GM23248 (cell line): ENCODE results near the gene RNF213. TPM values are rescaled to one million over a fixed set of nuclear protein-coding genes. Genes with fewer than 3 reads are reported as not detected.

Experiments
- DNase-seq: peaks from one replicate; pipeline ENCODE4 v3.0.0-alpha.2; 2015
- H2AFZ ChIP-seq: fragments of 200-600 bp; sonication (generic); 2 replicates; pipeline ENCODE4 v1.6.1; 2016; ENCODE audit warnings: antibody characterized with exemption
- H3F3A ChIP-seq: fragments of 200-600 bp; sonication (generic); 2 replicates; pipeline ENCODE4 v1.6.1; 2016; ENCODE audit warnings: mild to moderate bottlenecking, antibody characterized with exemption, mixed run types; ENCODE audit not compliant: insufficient read depth
- H3K27ac ChIP-seq: fragments of 200-600 bp; sonication (generic); 2 replicates; pipeline ENCODE4 v1.5.1; 2016; ENCODE audit warnings: mild to moderate bottlenecking
- H3K27me3 ChIP-seq: fragments of 200-600 bp; sonication (generic); replicated peaks from 2 replicates; pipeline ENCODE4 v1.6.1; 2016; ENCODE audit warnings: mild to moderate bottlenecking; ENCODE audit not compliant: insufficient read depth
- H3K36me3 ChIP-seq: fragments of 200-600 bp; sonication (generic); 2 replicates; pipeline ENCODE4 v1.6.1; 2016; ENCODE audit warnings: low read depth, mild to moderate bottlenecking
- H3K4me1 ChIP-seq: fragments of 200-600 bp; sonication (generic); 2 replicates; pipeline ENCODE4 v1.6.1; 2016; ENCODE audit warnings: mild to moderate bottlenecking; ENCODE audit not compliant: insufficient read depth
- H3K4me2 ChIP-seq: fragments of 200-600 bp; sonication (generic); one replicate; pipeline ENCODE4 v1.6.1; 2016; ENCODE audit warnings: mild to moderate bottlenecking; ENCODE audit not compliant: unreplicated experiment
- H3K4me3 ChIP-seq: fragments of 200-600 bp; sonication (generic); 2 replicates; pipeline ENCODE4 v1.5.1; 2016; ENCODE audit warnings: mild to moderate bottlenecking
- H3K79me2 ChIP-seq: fragments of 200-600 bp; sonication (generic); 2 replicates; pipeline ENCODE4 v1.6.1; 2016; ENCODE audit warnings: mild to moderate bottlenecking; ENCODE audit not compliant: insufficient read depth
- H3K9ac ChIP-seq: fragments of 200-600 bp; sonication (generic); 2 replicates; pipeline ENCODE4 v1.6.1; 2016; ENCODE audit warnings: mild to moderate bottlenecking
- H3K9me2 ChIP-seq: fragments of 200-600 bp; sonication (generic); 2 replicates; pipeline ENCODE4 v1.6.1; 2016; ENCODE audit warnings: mixed run types, mild to moderate bottlenecking, moderate library complexity; ENCODE audit not compliant: insufficient read depth
- H3K9me3 ChIP-seq: fragments of 200-600 bp; sonication (generic); one replicate; pipeline ENCODE4 v1.6.1; 2017; ENCODE audit warnings: low read depth
- H4K20me1 ChIP-seq: fragments of 200-600 bp; sonication (generic); 2 replicates; pipeline ENCODE4 v1.6.0; 2016; ENCODE audit not compliant: insufficient read depth
- EZH2 ChIP-seq: fragments of 200-600 bp; sonication (generic); IDR thresholded peaks from 2 replicates; pipeline ENCODE4 v1.6.1; 2018; ENCODE audit warnings: antibody characterized with exemption, mild to moderate bottlenecking; ENCODE audit not compliant: insufficient read depth, poor library complexity, severe bottlenecking
- EZH2phosphoT487 ChIP-seq: fragments of 200-600 bp; sonication (generic); IDR thresholded peaks from 2 replicates; pipeline ENCODE4 v1.6.1; 2018; ENCODE audit warnings: antibody characterized with exemption, moderate library complexity, mild to moderate bottlenecking, low read depth; ENCODE audit not compliant: insufficient read depth
- WGBS, 2 experiments: methylation state at CpG; one replicate each; pipeline ENCODE4 v1.1.6; 2015 to 2017; ENCODE audit warnings: low lambda C conversion rate in 2 of 2, low coverage in 1 of 2; ENCODE audit errors: missing lambda C conversion rate in 2 of 2; 5-methylcytosine and 5-hydroxymethylcytosine counted together
- in situ Hi-C: fragments of 300-500 bp; cut with MboI; formaldehyde crosslinking; loops from 2 replicates; pipeline ENCODE4 v1.15.0; 2020
- polyA plus RNA-seq: library from polyadenylated mRNA; unstranded; fragments of >200 nt; fragmentation: Nextera tagmentation; extraction: Ambion mirVana; gene quantifications from 2 replicates; pipeline ENCODE4 v1.2.1, GENCODE V29; 2016
- total RNA-seq: library from RNA; depleted of rRNA; stranded (reverse); fragments of >200 nt; shearing (Covaris generic); gene quantifications from 2 replicates; pipeline ENCODE4 v1.2.3, GENCODE V29; 2014

The RNF213 gene
- total and polyA plus RNA-seq, 2 experiments from 2014 or later = 18.8 to 45.0 TPM

- in situ Hi-C loops = no loop called here
- H4K20me1 ChIP-seq = no peaks in the 10 kb centered on the region
- H3K79me2 ChIP-seq = no peaks in the 10 kb centered on the region
- no peak overlapping the region for H2AFZ ChIP-seq
- WGBS, 2 experiments = 10 to 13% methylated on average over 25 to 31 of the region's 31 CpGs
- DNase-seq = no peak
- no peaks in the 10 kb centered on the region for H3K9me3 ChIP-seq
- H3K27me3 ChIP-seq = no peaks in the 10 kb centered on the region
- H3K4me3 ChIP-seq = no peak overlapping the region
- H3K9ac ChIP-seq = no peak overlapping the region
- no peak for TF ChIP-seq EZH2phosphoT487
- no peak for TF ChIP-seq EZH2
- no peak overlapping the region for H3K4me2 ChIP-seq
- H3K27ac ChIP-seq = no peak overlapping the region
- no peaks in the 10 kb centered on the region for H3F3A ChIP-seq
- no peaks in the 10 kb centered on the region for H3K9me2 ChIP-seq
- no peaks in the 10 kb centered on the region for H3K4me1 ChIP-seq
- no peaks in the 10 kb centered on the region for H3K36me3 ChIP-seq
Measured at GRCh38 chr17:80443916-80444643, 183.4 kb downstream of the RNF213 start.

GRCh38 chr17:80444644-80444979 lies 184.0 kb downstream of the RNF213 start:
- H3K36me3 ChIP-seq = no peaks in the 10 kb centered on the region
- no peaks in the 10 kb centered on the region for H3K79me2 ChIP-seq
- H3K27me3 ChIP-seq = no peaks in the 10 kb centered on the region
- no peak overlapping the region for H3K9ac ChIP-seq
- H3K9me2 ChIP-seq = no peaks in the 10 kb centered on the region
- DNase-seq = no peak
- TF ChIP-seq EZH2 (no peak), EZH2phosphoT487 (no peak)
- in situ Hi-C loops = no loop called here
- no peak overlapping the region for H2AFZ ChIP-seq
- no peak overlapping the region for H3K4me2 ChIP-seq
- no peaks in the 10 kb centered on the region for H3K4me1 ChIP-seq
- no peak overlapping the region for H3K27ac ChIP-seq
- no peaks in the 10 kb centered on the region for H3F3A ChIP-seq
- no peaks in the 10 kb centered on the region for H4K20me1 ChIP-seq
- WGBS, 2 experiments = 36 to 81% methylated on average over 2 to 6 of the region's 6 CpGs
- no peak overlapping the region for H3K4me3 ChIP-seq
- H3K9me3 ChIP-seq = no peaks in the 10 kb centered on the region

- H3K4me3 ChIP-seq = no peak overlapping the region
- H3K4me2 ChIP-seq = no peak overlapping the region
- TF ChIP-seq EZH2 (no peak), EZH2phosphoT487 (no peak)
- in situ Hi-C loops = no loop called here
- 27 to 41% methylated on average over 16 to 20 of the region's 26 CpGs for WGBS, 2 experiments
- H2AFZ ChIP-seq = no peak overlapping the region
- no peaks in the 10 kb centered on the region for H3K4me1 ChIP-seq
- no peaks in the 10 kb centered on the region for H3K9me2 ChIP-seq
- H4K20me1 ChIP-seq = no peaks in the 10 kb centered on the region
- H3K27me3 ChIP-seq = no peaks in the 10 kb centered on the region
- H3K9ac ChIP-seq = no peak overlapping the region
- H3K9me3 ChIP-seq = no peaks in the 10 kb centered on the region
- H3K27ac ChIP-seq = no peak overlapping the region
- no peaks in the 10 kb centered on the region for H3K36me3 ChIP-seq
- no peaks in the 10 kb centered on the region for H3F3A ChIP-seq
- H3K79me2 ChIP-seq = no peaks in the 10 kb centered on the region
- no peak for DNase-seq
Measured at GRCh38 chr17:80445007-80445725, 184.5 kb downstream of the RNF213 start.

GRCh38 chr17:80445726-80446110 lies 185.1 kb downstream of the RNF213 start:
- in situ Hi-C loops = no loop called here
- H3K9me3 ChIP-seq = no peaks in the 10 kb centered on the region

More at GRCh38 chr17:80445726-80446110, 185.1 kb downstream of the RNF213 start:
- H3K4me1 ChIP-seq = no peaks in the 10 kb centered on the region
- H3K4me2 ChIP-seq = no peak overlapping the region
- H2AFZ ChIP-seq = no peak overlapping the region
- no peaks in the 10 kb centered on the region for H3K36me3 ChIP-seq
- no peak overlapping the region for H3K9ac ChIP-seq
- no peak for DNase-seq
- no peaks in the 10 kb centered on the region for H4K20me1 ChIP-seq
- H3K9me2 ChIP-seq = no peaks in the 10 kb centered on the region
- H3F3A ChIP-seq = no peaks in the 10 kb centered on the region
- TF ChIP-seq EZH2 = no peak
- TF ChIP-seq EZH2phosphoT487 = no peak
- no peaks in the 10 kb centered on the region for H3K79me2 ChIP-seq
- H3K4me3 ChIP-seq = no peak overlapping the region
- no peak overlapping the region for H3K27ac ChIP-seq
- WGBS, 2 experiments = 21 to 25% methylated on average over 6 to 10 of the region's 10 CpGs
- no peaks in the 10 kb centered on the region for H3K27me3 ChIP-seq
